NCI-H2196 (cell line): ENCODE data around the gene NKTR.

Experiments
- DNase-seq: peaks from one replicate; lab custom pipeline; 2025; ENCODE audit not compliant: unreplicated experiment; lab: John Stamatoyannopoulos, UW

Gene NKTR

DNA sequence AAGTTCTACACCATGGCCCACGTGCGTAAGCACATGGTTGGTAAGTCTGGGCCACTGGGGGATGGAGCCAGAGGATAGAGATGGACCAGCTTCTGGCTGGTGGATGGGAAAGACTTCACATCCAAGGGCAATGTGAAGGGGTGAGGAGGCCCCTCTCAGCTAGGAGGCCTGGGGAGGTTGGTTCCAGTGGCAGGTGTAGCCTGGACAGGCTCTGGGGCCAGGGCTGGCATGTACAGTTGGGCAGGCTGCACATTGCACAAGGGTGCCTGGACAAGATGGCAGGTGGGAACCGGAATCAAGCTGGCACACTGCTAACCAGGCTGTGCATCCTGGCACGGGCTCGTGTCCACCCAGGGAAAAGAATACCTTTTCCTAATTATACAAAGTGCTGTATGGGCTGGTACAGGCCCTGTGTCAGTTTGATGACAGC lies 61.1 kb downstream of the NKTR start:
- no peak for DNase-seq

DNA sequence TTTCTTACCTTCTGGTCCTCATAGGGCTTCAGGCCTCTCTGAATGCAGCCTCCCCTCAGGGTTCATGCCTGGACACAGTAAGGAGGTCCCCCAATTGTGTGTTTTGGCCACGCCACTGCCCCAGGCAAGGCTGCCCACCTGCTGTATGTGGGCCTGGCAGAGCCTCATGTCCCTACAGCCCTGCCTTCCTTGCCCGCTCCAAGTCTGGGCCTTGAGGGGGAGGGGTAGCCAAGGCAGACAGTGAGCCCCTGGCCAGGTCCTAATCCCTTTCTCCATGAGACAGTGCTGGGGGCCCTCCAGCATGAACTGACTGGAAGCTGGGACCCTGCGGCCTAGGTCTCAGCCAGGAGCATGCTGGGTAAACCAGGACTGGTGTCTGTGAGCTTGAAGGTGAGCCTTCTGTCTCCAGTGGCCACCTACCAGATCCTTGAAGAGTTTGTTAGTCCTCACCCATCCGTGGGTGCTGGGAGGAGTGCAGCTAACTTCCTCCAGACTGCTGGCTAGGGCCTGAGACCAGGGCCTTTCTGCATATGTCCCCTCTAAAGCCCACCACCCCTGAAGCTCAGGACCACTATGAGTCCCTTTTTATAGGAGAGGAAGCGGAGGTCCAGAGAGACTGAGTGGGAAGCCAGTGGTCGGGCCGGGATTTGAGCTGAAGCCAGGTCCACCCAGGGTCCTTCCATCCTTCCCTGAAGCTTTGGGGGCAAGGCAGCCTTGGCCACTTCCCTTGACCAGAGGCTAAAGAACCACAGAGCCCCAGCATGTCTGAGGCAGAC lies 61.7 kb downstream of the NKTR start:
- no peak for DNase-seq

DNA sequence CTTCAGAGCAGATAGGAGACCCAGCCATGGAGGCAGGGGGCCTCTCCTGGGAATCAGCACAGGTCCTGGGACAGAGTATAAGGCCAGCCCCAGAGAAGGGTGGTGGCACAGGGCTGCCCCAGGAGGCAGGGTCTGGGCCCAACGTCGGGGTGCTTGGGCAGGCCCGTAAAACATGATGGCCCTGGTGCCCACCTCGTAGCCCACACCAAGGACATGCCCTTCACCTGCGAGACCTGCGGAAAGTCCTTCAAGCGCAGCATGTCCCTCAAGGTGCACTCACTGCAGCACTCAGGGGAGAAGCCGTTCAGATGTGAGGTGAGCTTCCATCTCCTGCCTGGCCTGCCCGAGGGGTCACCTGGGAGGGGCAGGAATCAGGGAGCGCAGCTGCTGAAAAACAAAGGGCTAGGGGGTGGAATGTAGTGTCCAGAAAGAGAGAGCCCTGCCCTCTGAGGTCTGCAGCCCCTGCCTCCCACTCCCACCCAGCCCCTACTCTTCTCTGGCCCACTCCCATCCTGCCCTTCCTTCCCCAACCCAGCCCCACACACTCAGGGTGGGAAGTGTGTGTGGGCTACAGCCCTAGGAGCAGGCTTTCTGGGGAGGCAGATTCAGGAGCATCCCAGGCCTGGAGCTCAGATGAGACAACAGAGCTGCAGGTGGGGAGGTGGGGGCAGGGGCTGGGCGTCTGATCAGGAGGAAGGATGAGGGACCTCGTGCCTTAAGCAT lies 62.5 kb downstream of the NKTR start:
- DNase-seq = no peak

GRCh38 chr3:42663581-42664437 lies 63.3 kb downstream of the NKTR start:
- no peak for DNase-seq

DNA sequence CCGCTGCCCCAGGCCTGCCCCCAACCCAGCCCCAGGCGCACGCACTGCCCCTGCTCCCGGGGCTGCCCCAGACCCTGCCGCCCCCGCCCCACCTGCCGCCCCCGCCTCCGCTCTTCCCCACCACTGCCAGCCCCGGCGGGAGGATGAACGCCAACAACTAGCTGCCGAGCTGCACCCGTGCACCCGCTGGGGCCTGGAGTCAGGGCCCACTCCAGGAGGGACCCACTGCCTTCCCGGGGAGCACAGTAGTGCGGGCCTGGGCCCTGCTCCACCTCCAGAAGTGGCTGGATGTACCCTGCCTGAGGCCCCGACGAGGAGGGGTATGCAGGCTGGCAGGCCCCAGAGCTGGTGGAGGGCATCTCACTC lies 63.9 kb downstream of the NKTR start:
- DNase-seq = no peak

DNA sequence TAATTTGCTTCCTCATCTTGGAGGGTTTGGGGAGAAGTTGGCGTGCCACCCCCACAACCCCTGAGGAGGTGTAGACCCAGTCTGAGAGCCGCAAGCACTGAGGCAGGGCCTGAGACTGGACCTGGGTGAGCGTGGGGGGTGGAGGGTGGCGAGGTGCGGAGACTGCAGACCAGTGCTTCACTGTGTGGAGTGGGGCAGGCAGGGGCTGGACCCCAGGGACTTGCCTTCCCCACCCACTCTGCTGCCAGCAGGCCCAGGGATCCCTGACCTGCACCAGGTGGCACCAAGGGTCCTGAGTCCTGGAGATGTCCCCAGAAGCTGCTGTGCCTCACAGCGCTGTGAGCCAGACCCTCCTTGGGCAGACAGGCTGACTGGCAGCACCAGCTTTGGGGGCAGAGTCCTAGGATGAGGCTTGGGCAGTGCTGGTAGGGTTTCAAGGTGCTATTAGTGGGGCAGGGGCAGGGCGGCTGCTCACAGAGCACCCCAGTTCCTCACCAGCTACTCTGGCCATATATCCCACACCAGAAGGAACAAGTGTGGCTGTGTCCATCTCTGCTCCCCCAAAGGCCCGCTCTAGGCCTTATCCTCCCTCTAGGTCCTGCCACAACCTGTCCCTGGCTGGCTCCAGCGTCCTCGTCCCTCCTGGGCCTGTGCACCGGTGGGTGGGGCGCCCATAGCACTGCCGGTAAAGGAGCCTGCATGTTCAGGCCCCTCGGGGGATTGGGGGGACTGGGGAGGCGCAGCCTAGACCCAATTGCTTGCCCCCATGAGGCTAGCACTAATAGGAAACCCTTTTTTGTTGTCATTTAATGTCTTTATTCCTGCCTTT lies 64.8 kb downstream of the NKTR start:
- DNase-seq = no peak

GRCh38 chr3:42666022-42666421 lies 65.5 kb downstream of the NKTR start:
- no peak for DNase-seq

GRCh38 chr3:42666577-42666998 lies 66.1 kb downstream of the NKTR start:
- no peak for DNase-seq

GRCh38 chr3:42667096-42667522 lies 66.6 kb downstream of the NKTR start:
- no peak for DNase-seq

- DNase-seq = no peak
Measured at GRCh38 chr3:42667523-42668412, 67.3 kb downstream of the NKTR start.

DNA sequence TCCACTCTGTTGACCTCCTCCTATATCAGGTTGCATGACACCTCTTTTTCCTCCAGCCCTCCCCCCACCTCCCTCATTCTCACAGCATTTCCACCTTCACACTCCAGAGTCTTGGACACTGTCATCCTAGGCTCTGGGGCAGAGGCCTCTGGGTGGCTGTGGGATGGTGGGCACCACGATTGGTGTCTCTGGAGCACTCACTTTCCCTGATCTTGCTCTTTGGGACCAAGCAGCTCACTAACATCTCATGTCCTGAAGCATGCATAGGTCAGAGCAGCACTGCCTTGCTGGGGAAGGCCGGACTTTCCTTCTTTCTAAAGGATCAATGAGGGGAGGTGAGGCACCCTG lies 67.9 kb downstream of the NKTR start:
- DNase-seq = no peak

DNA sequence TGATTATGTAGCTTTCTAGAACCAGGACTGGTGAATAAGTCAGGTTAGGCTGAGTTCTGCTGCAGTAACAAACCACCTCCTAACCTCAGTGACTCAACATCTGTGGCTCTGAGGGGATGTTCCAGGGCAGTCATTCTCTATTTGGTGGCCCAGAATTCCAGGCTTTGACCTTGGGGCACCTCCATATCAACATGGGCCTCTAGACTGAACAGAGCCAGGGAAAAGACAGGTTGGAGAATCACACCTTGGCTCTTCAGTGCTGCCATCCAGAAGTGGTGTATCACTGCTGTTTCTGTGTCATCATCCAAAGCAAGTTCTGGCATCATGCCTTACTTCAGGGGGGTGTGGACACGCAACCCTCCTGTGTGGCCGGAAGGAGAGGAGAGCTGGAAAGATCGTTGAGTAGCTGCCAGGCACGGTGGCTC lies 68.3 kb downstream of the NKTR start:
- no peak for DNase-seq

GRCh38 chr3:42670051-42670576 lies 69.6 kb downstream of the NKTR start:
- no peak for DNase-seq

DNA sequence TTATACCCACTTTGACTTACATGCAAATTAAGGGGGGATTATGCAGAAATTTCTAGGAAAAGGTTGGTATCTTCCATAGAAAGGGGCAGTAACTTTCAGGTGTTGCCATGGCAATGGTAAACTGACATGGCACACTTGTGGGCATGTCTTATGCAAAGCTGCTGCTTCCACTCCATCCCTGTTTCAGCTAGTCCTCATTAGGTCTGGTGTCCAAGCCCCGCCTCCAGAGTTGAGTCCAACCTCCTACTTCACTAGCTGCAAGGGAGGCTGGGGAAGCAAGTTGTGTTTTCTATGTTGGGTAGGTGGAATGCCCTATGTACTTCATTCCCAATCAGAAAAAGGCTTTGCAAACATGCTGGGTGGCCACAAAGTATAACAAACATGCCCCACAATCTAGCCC lies 70.2 kb downstream of the NKTR start:
- DNase-seq = no peak

GRCh38 chr3:42672515-42672914 lies 72.0 kb downstream of the NKTR start:
- no peak for DNase-seq

GRCh38 chr3:42673082-42673481 lies 72.6 kb downstream of the NKTR start:
- DNase-seq = no peak

DNA sequence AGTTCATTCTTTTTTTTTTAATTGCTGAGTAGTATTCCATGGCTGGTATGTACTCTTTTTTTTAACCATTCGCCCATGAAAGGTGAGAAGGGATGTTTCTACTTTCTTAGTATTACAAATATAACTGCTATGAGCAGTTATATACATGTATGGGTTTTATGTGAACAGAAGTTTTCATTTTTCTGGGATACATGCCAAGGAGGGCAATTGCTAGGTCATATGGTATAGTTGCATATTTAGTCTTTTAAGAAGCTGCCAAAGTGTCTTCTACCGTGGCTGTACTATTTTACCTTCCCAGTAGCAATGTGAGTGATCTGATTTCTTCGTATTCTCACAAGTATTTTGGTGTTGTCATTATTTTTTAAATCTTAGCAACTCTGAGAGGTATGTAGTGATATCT lies 73.7 kb downstream of the NKTR start:
- no peak for DNase-seq

DNA sequence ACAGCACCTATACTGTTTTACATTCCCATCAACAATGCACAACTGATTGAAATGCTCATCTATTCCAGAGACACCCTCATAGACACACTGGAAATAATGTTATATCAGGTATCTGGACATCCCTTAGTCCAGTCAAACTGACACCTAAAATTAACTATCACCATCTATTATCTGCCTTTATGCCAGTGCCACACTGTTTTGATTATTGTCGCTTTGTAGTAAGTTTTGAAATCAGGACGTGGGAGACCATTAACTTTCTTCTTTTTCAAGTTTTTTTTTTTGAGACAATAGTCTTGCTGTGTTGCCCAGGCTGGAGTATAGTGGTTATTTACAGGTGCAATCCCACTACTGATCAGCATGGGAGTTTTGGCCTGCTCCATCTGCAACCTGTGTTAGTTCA lies 75.4 kb downstream of the NKTR start:
- DNase-seq = no peak

DNA sequence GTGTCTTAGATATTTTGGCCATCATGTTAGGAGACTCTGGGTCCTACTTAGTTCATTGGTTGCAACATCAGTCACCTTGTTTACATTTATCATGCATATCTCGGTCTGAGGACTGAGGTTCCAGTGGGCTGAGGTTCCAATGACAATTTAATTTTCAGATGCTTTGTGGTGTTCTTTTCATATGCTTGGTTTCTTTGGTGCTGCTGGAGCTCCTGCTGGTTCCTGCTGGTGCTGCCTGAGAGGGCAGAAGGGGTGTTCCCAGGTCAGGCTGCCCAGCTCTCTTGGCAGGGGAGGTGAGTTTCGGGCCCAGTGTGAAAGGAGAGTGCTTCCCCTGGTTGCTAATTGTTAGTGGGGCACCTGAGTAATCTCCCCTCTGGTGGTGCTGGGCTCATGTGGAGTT lies 78.0 kb downstream of the NKTR start:
- DNase-seq = no peak

DNA sequence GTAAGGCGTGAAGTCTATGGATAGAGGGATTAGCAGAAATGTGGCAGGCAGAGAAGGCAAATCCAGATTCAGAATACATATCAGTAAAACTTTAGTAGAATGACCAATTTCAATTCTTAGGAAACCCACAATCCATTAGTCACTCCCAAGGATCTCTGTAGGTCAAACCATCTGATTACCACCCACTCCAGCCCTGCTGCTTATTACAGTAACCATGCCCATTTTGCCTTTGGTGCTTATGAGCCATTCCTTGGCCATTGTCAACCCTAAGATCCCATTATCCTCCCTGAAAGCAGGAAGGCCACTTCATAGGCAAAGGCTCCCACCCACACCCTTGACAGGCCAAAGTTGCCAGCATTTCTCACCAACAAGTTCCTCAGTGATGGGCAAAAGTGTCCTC lies 79.8 kb downstream of the NKTR start:
- no peak for DNase-seq
